Retinal pigment epithelial cell (primary cell): Measurements from ENCODE around the gene MGAT5.

ENCODE experiments used
- DNase-seq: peaks from one replicate; pipeline ENCODE4 v3.0.0-alpha.2; 2010; ENCODE audit warnings: low read depth
- H3K4me3 ChIP-seq: 2 replicates; pipeline ENCODE4 v1.5.1; 2011; ENCODE audit warnings: mild to moderate bottlenecking, low read length, control low read depth, moderate library complexity
- TF ChIP-seq, protein P1 (sequence below): conservative IDR thresholded peaks from 2 replicates; pipeline ENCODE4 v1.5.1; 2011; ENCODE audit warnings: low read depth, low read length, control low read depth, inconsistent platforms

Gene MGAT5

DNA sequence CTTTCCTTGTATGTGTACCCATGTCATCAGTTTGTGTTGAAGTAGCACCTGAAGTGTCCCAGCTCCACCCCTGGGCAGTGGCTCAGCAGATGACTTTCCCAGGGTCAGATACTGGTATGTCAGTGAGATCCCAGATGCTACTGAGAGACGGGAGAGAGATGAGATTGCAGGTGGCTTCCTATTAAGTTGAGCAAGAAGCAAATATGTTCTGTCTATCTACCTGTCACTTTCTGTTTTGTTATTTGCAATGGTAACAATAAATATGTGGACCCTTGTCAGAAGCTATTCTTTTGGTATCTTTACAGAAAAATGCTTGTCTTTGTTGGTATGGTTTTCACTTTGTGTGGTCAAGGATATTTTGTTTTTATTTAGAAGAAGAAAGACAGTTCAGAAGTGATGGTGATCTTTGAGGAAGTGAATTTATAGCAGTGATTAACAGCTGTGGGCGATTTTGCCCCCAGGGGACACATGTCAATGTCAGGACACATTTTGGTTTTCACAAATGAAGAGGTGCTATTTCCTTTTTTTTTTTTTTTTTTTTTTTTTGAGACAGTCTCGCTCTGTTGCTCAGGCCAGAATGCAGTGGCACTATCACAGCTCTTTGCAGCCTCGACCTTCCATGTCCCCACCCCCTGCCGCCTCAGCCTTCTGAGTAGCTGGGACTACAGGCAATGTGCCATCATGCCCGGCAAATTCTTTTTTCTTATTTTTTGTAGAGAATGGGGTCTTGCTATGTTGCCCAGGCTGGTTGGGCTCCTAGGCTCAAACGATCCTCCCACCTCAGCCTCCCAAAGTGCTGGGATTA lies 21.4 kb downstream of the MGAT5 start:
- no peak overlapping the region for H3K4me3 ChIP-seq
- TF ChIP-seq, protein P1, sequence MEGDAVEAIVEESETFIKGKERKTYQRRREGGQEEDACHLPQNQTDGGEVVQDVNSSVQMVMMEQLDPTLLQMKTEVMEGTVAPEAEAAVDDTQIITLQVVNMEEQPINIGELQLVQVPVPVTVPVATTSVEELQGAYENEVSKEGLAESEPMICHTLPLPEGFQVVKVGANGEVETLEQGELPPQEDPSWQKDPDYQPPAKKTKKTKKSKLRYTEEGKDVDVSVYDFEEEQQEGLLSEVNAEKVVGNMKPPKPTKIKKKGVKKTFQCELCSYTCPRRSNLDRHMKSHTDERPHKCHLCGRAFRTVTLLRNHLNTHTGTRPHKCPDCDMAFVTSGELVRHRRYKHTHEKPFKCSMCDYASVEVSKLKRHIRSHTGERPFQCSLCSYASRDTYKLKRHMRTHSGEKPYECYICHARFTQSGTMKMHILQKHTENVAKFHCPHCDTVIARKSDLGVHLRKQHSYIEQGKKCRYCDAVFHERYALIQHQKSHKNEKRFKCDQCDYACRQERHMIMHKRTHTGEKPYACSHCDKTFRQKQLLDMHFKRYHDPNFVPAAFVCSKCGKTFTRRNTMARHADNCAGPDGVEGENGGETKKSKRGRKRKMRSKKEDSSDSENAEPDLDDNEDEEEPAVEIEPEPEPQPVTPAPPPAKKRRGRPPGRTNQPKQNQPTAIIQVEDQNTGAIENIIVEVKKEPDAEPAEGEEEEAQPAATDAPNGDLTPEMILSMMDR: no peak
- no peak for DNase-seq

DNA sequence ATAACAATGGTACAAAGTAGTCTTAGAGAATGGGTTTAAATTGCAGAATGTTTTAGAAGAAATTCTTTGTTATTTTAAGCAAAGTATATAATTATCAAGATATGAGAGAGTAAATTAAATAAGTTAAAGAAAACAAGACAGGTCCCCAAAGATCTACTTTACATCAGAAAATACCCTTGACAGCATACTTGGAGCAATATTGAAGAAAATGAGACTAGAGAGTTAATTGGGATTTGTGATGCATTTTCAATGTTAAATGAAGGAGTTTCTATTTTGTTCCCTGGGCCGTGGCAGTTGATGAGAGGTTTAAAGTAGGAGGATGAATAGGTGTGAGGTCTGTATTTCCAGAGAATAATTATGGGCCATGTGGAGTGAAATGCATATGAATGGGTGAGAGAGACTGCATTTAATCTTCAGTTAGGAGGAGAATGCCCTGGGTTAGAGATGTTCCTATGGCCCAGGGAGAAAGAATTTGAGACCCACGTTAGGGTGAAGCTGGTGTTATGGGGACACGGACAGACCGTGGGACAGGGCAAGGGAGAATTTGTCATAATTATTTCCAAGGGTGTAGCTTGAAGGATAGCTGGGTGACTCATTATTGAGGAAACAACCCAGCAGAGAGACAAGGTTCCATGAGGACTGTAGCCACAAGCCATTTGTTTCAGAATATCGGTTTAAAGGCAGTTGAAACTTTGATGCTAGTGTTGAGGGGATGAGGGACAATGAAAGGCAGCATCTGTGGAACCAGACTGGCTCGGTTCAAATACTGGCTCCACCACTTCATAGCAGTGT lies 22.7 kb downstream of the MGAT5 start:
- no peak for DNase-seq
- TF ChIP-seq, protein P1: no peak
- no peak overlapping the region for H3K4me3 ChIP-seq

DNA sequence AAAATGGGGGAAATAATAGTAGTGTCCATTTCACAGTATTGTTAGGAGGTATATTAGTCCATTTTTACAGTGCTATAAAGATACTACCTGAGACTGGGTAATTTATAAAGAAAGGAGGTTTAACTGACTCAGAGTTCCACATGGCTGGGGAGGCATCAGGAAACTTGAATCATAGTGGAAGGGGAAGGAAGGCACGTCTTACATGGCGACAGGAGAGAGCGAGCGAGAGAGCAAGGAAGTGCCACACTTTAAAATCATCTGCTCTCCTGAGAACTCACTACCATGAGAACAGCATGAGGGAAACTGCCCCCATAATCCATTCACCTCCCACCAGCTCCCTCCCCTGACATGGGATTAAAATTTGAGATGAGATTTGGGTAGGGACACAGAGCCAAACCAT lies 23.4 kb downstream of the MGAT5 start:
- no peak for DNase-seq
- H3K4me3 ChIP-seq: no peak overlapping the region
- TF ChIP-seq, protein P1: no peak

DNA sequence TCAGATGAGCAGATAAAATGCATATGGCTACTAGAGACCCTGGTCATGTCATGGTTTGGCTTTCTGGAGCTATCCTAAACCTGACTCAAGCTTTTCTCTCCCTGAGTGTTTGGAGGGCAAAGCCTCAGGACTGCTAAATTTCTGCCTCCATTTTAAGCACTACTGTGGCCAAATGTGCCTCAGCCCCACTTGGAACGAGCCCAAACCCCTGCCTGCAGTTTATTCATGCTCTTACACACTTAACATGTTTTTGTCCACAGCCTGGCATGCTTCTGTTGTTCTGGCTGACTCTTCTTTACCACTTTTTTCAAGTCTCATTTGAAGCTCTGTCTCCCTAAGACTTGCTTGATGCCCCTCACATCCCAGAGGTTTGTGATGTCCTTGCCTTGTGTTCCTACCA lies 24.7 kb downstream of the MGAT5 start:
- no peak for DNase-seq
- TF ChIP-seq, protein P1: no peak

DNA sequence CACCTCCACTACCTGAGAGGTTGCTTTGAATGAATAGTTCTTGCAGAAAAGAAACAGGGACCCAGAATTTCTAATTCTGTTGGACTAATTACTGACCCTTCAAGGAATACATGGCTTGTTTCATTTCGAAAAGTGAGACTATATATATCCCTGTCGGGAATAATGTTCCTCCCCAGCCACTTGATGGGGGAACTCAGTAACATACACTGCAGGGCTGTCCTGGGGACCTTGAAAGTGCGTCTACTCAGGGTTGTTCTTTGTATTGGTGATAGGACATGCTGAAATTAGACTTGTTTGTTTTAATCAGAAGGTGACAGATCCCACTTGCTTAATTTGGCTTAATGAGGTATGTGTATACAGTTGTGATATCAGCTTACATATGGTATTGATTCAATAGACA lies 25.5 kb downstream of the MGAT5 start:
- DNase-seq: no peak
- TF ChIP-seq, protein P1: no peak
- no peak overlapping the region for H3K4me3 ChIP-seq

More for the DNA sequence above, 24.7 kb downstream of the MGAT5 start:
- H3K4me3 ChIP-seq: no peak overlapping the region

DNA sequence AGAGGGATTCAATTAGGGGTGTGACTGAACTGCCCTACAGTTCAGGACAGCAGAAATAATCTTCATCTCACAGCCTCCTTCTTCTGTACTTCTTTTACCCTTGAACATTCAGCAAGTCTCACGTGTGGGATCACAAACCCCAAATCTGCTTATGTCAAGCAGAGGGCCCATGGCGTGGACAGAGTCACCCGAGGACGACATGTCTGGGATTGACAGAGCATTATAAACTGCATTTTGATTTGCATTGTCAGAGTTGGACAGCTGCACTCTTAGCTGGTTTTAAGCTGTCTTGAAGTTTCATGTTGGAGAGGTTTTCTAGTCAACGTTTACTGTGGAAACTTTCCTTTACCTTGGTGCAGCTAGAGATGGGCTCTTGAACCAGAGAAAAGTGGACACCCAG lies 26.4 kb downstream of the MGAT5 start:
- DNase-seq: no peak
- H3K4me3 ChIP-seq: no peak overlapping the region
- TF ChIP-seq, protein P1: no peak

DNA sequence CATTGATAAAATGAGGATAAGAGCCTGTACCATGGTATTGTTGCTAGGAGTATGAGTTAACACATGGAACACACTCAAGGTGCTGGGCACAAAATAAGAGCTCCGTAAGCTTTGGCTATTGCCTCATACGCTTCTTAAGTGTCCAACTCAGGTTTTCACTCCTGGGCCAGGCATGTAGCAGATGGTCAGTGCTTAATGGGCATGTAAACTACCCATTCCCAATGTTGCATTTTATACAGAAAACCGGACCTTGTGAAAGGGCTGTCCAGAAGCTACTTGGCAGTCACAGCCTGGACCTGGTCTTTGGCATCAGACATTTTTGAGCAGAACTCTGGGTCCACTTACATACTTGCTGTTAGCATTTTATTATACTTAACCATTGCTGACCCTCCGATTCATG lies 26.9 kb downstream of the MGAT5 start:
- no peak for DNase-seq
- no peak overlapping the region for H3K4me3 ChIP-seq
- TF ChIP-seq, protein P1: no peak
